NCI-H2171 treated with DMSO at 0.1 percent for 48 hours (cell line): ENCODE data around the gene ME3.
A peak's percentile ranks its signal among the peaks of the same experiment; 100 is the strongest.

Experiments used
- DNase-seq: peaks from one replicate; lab custom pipeline; 2025; lab: John Stamatoyannopoulos, UW

Gene ME3

GRCh38 chr11:86514453-86514852, 158.0 kb downstream of the ME3 start:
- no peak for DNase-seq

GRCh38 chr11:86513746-86514373, 158.6 kb downstream of the ME3 start:
- no peak for DNase-seq

- DNase-seq = no peak
Observed at GRCh38 chr11:86513138-86513537, 159.3 kb downstream of the ME3 start.

- no peak for DNase-seq
Observed at GRCh38 chr11:86511086-86511551, 161.3 kb downstream of the ME3 start.

- no peak for DNase-seq
Observed at GRCh38 chr11:86510674-86511073, 161.7 kb downstream of the ME3 start.

- DNase-seq = no peak
Observed at GRCh38 chr11:86510097-86510496, 162.3 kb downstream of the ME3 start.

GRCh38 chr11:86509588-86509974, 162.8 kb downstream of the ME3 start:
- DNase-seq = no peak

GRCh38 chr11:86508604-86509587, 163.5 kb downstream of the ME3 start:
- no peak for DNase-seq

GRCh38 chr11:86507249-86507845, 165.1 kb downstream of the ME3 start:
- DNase-seq = no peak

GRCh38 chr11:86506235-86506634, 166.2 kb downstream of the ME3 start:
- no peak for DNase-seq

GRCh38 chr11:86503131-86503530, 169.3 kb downstream of the ME3 start:
- DNase-seq = no peak

GRCh38 chr11:86502137-86502642, 170.2 kb downstream of the ME3 start:
- no peak for DNase-seq

- no peak for DNase-seq
Observed at GRCh38 chr11:86500500-86501140, 171.8 kb downstream of the ME3 start.

GRCh38 chr11:86499723-86500129, 172.7 kb downstream of the ME3 start:
- DNase-seq = no peak

- DNase-seq = no peak
Observed at GRCh38 chr11:86497836-86498235, 174.6 kb downstream of the ME3 start.

GRCh38 chr11:86497310-86497709, 175.1 kb downstream of the ME3 start:
- no peak for DNase-seq

- DNase-seq = no peak
Observed at GRCh38 chr11:86495351-86495750, 177.1 kb downstream of the ME3 start.

- DNase-seq = no peak
Observed at GRCh38 chr11:86492370-86493010, 179.9 kb downstream of the ME3 start.

GRCh38 chr11:86491027-86491426, 181.4 kb downstream of the ME3 start:
- DNase-seq = no peak

GRCh38 chr11:86490582-86490981, 181.8 kb downstream of the ME3 start:
- DNase-seq = no peak

- no peak for DNase-seq
Observed at GRCh38 chr11:86489442-86489841, 183.0 kb downstream of the ME3 start.

GRCh38 chr11:86488553-86488952, 183.9 kb downstream of the ME3 start:
- peak; percentile 100 for DNase-seq
